Smooth muscle cell (in vitro differentiated cells): ENCODE results near the gene GRK6. TPM values are rescaled to one million over a fixed set of nuclear protein-coding genes. Genes with fewer than 3 reads are reported as not detected.

Experiments used
- DNase-seq: peaks from one replicate; lab custom pipeline; 2025; ENCODE audit not compliant: unreplicated experiment; lab: John Stamatoyannopoulos, UW
- H2AFZ ChIP-seq: fragments of 200-600 bp; sonication (generic); 2 replicates; pipeline ENCODE4 v1.6.0; 2016; ENCODE audit warnings: antibody characterized with exemption, low read depth, mild to moderate bottlenecking
- H3F3A ChIP-seq: fragments of 200-600 bp; sonication (generic); 2 replicates; pipeline ENCODE4 v1.6.0; 2017; ENCODE audit warnings: antibody characterized with exemption, low read depth
- H3K27ac ChIP-seq: fragments of 200-600 bp; sonication (generic); 2 replicates; pipeline ENCODE4 v1.5.1; 2016; ENCODE audit warnings: low read depth, mild to moderate bottlenecking
- H3K27me3 ChIP-seq: fragments of 200-600 bp; sonication (generic); 2 replicates; pipeline ENCODE4 v1.6.1; 2016; ENCODE audit warnings: low read depth, mild to moderate bottlenecking
- H3K36me3 ChIP-seq: fragments of 200-600 bp; sonication (generic); 2 replicates; pipeline ENCODE4 v1.5.1; 2016; ENCODE audit warnings: low read depth
- H3K4me1 ChIP-seq: fragments of 200-600 bp; sonication (generic); 2 replicates; pipeline ENCODE4 v1.5.1; 2016; ENCODE audit warnings: low read depth
- H3K4me2 ChIP-seq: fragments of 200-600 bp; sonication (generic); 2 replicates; pipeline ENCODE4 v1.6.0; 2016; ENCODE audit warnings: mild to moderate bottlenecking
- H3K4me3 ChIP-seq: fragments of 200-600 bp; sonication (generic); 2 replicates; pipeline ENCODE4 v1.5.1; 2016; ENCODE audit warnings: mild to moderate bottlenecking
- H3K79me2 ChIP-seq: fragments of 200-600 bp; sonication (generic); 2 replicates; pipeline ENCODE4 v1.6.0; 2016; ENCODE audit warnings: low read depth, mild to moderate bottlenecking
- H3K9ac ChIP-seq: fragments of 200-600 bp; sonication (generic); 2 replicates; pipeline ENCODE4 v1.6.0; 2016; ENCODE audit warnings: low read depth
- H3K9me3 ChIP-seq: fragments of 200-600 bp; sonication (generic); replicated peaks from 2 replicates; pipeline ENCODE4 v1.5.1; 2016; ENCODE audit warnings: low read depth
- H4K20me1 ChIP-seq: fragments of 200-600 bp; sonication (generic); 2 replicates; pipeline ENCODE4 v1.6.0; 2016; ENCODE audit warnings: low read depth
- WGBS: methylation state at CpG from one replicate; pipeline ENCODE4 v1.1.7; 2016; ENCODE audit warnings: low lambda C conversion rate; 5-methylcytosine and 5-hydroxymethylcytosine counted together
- polyA plus RNA-seq: library from polyadenylated mRNA; unstranded; fragments of >200 nt; fragmentation: Nextera tagmentation; extraction: Ambion mirVana; gene quantifications from 2 replicates; pipeline ENCODE4 v1.2.1, GENCODE V29; 2016
- total RNA-seq: library from RNA; depleted of rRNA; stranded (reverse); fragments of >200 nt; gene quantifications from 2 replicates; pipeline ENCODE4 v1.2.3, GENCODE V29; 2014
- TF ChIP-seq, protein P1 (sequence below): fragments of 200-600 bp; sonication (generic); IDR thresholded peaks from 2 replicates; pipeline ENCODE4 v1.5.1; 2017; ENCODE audit warnings: borderline replicate concordance, mild to moderate bottlenecking, antibody characterized with exemption; ENCODE audit not compliant: insufficient read depth, poor library complexity, severe bottlenecking

Gene GRK6
- total and polyA plus RNA-seq, 2 experiments from 2014 or later, result 20.8 to 28.5 TPM

GRCh38 chr5:177479774-177480173 is 53.3 kb downstream of the GRK6 start:
- Histone ChIP-seq H3K27ac (peak overlapping the region; percentile 71), H3K4me1 (peaks cover under 1% of the 10 kb centered on the region), H3K79me2 (no peaks in the 10 kb centered on the region), H3K9ac (no peak overlapping the region), H3K9me3 (no peaks in the 10 kb centered on the region), H3K27me3 (no peaks in the 10 kb centered on the region), H3K4me2 (peak overlapping the region; percentile 15), H2AFZ (no peak overlapping the region), H3F3A (peaks cover 55% of the 10 kb centered on the region), H4K20me1 (peaks cover 62% of the 10 kb centered on the region), H3K36me3 (no peaks in the 10 kb centered on the region), H3K4me3 (no peak overlapping the region)
- TF ChIP-seq, protein P1, sequence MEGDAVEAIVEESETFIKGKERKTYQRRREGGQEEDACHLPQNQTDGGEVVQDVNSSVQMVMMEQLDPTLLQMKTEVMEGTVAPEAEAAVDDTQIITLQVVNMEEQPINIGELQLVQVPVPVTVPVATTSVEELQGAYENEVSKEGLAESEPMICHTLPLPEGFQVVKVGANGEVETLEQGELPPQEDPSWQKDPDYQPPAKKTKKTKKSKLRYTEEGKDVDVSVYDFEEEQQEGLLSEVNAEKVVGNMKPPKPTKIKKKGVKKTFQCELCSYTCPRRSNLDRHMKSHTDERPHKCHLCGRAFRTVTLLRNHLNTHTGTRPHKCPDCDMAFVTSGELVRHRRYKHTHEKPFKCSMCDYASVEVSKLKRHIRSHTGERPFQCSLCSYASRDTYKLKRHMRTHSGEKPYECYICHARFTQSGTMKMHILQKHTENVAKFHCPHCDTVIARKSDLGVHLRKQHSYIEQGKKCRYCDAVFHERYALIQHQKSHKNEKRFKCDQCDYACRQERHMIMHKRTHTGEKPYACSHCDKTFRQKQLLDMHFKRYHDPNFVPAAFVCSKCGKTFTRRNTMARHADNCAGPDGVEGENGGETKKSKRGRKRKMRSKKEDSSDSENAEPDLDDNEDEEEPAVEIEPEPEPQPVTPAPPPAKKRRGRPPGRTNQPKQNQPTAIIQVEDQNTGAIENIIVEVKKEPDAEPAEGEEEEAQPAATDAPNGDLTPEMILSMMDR, result no peak
- 77% methylated on average over 14 of the region's 14 CpGs for WGBS
- no peak for DNase-seq

DNA sequence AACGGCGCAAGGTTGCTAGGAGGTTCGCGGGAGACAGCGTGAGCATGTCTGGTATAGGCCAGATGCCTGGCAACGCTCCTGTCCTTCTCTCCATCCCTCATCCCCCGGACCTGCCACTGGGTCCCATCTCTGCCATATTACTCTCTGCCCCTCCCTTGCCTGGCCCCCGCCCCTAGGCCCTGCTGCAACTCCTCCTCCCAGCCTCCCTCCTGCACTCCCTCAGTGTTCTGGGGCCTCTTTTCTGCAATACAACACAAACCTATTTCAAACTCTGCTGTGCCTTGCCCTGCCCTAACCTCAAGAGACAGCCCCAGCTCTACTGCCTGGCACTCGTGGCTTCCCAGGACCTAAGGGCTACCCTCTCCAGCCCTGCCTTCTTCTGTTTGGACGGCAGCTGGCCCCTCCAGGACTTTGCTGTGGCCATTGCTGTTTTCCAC is 55.9 kb downstream of the GRK6 start:
- H4K20me1 ChIP-seq, result peaks cover 88% of the 10 kb centered on the region
- H3K27ac ChIP-seq, result no peak overlapping the region
- WGBS, result 96% methylated on average over 10 of the region's 10 CpGs

GRCh38 chr5:177483042-177483441 is 56.6 kb downstream of the GRK6 start:
- Histone ChIP-seq H2AFZ (no peak overlapping the region), H3K36me3 (no peaks in the 10 kb centered on the region), H4K20me1 (peaks cover 94% of the 10 kb centered on the region), H3F3A (peaks cover 62% of the 10 kb centered on the region), H3K4me2 (no peak overlapping the region), H3K27ac (no peak overlapping the region), H3K79me2 (peaks cover 10% of the 10 kb centered on the region), H3K4me3 (no peak overlapping the region), H3K4me1 (peaks cover 2% of the 10 kb centered on the region), H3K9ac (no peak overlapping the region), H3K27me3 (no peaks in the 10 kb centered on the region), H3K9me3 (no peaks in the 10 kb centered on the region)
- no peak for DNase-seq
- TF ChIP-seq, protein P1, result no peak
- 98% methylated on average over 9 of the region's 9 CpGs for WGBS

More for the DNA sequence above, 55.9 kb downstream of the GRK6 start:
- TF ChIP-seq, protein P1, result no peak
- Histone ChIP-seq H3K4me2 (no peak overlapping the region), H3K4me3 (no peak overlapping the region), H3K79me2 (peaks cover 5% of the 10 kb centered on the region), H3K9ac (no peak overlapping the region), H2AFZ (no peak overlapping the region), H3K36me3 (no peaks in the 10 kb centered on the region), H3F3A (peaks cover 58% of the 10 kb centered on the region), H3K27me3 (no peaks in the 10 kb centered on the region), H3K4me1 (peaks cover 2% of the 10 kb centered on the region), H3K9me3 (no peaks in the 10 kb centered on the region)
- DNase-seq, result no peak
